ENCODE data around the gene KCTD13. TPM values are rescaled to one million over a fixed set of nuclear protein-coding genes. Genes with fewer than 3 reads are reported as not detected.
"Not testable (repeated sequence)": the region's sequence is repeated elsewhere in the genome, so short reads cannot be mapped to it uniquely, and the experiment has no call there.

The KCTD13 gene
- total RNA-seq, 1 donor from 2014 or later, result 58.8 TPM

DNA sequence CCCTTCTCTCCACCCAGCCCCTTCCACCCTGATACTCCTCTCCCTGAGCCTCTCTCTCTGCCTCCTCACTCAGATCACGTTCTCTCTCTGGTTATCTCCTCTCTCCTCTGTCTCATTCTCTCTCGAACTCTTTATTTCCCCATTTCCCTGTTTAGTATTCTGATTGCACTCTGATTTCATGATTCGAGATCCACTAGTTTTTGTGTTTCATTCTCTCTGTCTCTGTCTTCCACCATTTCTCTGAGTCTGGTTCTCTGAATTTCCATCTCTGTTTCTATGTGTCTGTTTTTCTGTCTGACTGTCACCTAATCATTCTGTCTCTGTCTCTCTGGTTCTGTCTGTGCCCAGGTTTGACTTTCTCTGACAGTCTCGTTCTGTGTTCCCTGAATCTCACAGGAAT, 28.7 kb downstream of the KCTD13 start:
- Mint-ChIP-seq H3K36me3 (ENCODE audit: low read depth) (no peaks in the 10 kb centered on the region), H3K4me3 (no peak overlapping the region), H3K27ac (no peak overlapping the region), H3K9me3 (no peaks in the 10 kb centered on the region), H3K4me1 (peaks cover 9% of the 10 kb centered on the region), H3K27me3 (peaks cover 40% of the 10 kb centered on the region)
- no peak for DNase-seq
- intact Hi-C loops (cut with micrococcal nuclease), result no loop called here

DNA sequence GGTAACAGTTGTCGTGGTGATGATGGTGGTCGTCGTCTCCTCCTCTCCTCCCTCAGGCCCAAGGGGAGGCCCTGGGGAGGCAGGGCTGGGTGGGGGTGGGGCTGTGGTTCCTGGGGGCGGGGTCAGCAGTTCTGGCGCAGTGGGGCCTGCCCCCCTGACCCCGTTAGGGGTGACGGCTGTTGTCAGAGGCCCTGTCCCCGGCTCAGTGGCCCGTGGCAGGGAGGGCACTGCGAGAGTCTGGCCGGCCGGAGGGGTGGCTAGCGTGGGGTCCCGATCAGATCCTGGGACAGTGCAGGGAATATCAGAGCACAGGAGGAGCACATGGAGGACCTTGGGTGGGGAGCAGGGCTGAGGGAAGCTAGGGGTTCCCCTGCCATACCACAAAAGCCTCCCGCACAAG, 29.2 kb downstream of the KCTD13 start:
- peaks cover 38% of the 10 kb centered on the region for H3K27me3 Mint-ChIP-seq
- no peaks in the 10 kb centered on the region for H3K9me3 Mint-ChIP-seq

DNA sequence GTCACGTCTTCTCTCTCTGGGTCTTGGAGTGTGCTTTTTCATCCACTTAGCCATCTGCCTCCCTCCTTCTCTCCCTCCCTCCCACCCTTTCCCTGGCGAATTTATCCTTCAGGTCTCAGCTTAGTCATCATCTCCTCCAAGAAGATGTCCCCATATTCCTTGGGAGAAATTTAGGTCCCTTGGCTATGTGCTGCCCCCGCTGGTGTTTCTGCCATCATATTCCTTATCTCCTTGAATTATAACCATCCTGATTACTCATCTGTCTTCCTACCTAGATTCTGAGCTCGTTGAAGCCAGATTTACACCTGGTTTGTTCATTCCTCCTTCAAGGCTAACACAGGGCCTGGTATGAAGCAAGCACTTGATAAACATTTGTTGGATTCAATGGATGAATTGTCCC, 31.7 kb downstream of the KCTD13 start:
- Mint-ChIP-seq H3K36me3 (ENCODE audit: low read depth) (no peaks in the 10 kb centered on the region), H3K4me3 (no peak overlapping the region), H3K27me3 (peaks cover 26% of the 10 kb centered on the region), H3K27ac (no peak overlapping the region), H3K4me1 (peaks cover 2% of the 10 kb centered on the region), H3K9me3 (no peaks in the 10 kb centered on the region)
- intact Hi-C loops (cut with micrococcal nuclease), result no loop called here
- no peak for DNase-seq

More for the DNA sequence above, 29.2 kb downstream of the KCTD13 start:
- Mint-ChIP-seq H3K27ac (no peak overlapping the region), H3K4me1 (peaks cover 7% of the 10 kb centered on the region), H3K36me3 (ENCODE audit: low read depth) (no peaks in the 10 kb centered on the region), H3K4me3 (no peak overlapping the region)
- intact Hi-C loops (cut with micrococcal nuclease), result no loop called here
- DNase-seq, result no peak

DNA sequence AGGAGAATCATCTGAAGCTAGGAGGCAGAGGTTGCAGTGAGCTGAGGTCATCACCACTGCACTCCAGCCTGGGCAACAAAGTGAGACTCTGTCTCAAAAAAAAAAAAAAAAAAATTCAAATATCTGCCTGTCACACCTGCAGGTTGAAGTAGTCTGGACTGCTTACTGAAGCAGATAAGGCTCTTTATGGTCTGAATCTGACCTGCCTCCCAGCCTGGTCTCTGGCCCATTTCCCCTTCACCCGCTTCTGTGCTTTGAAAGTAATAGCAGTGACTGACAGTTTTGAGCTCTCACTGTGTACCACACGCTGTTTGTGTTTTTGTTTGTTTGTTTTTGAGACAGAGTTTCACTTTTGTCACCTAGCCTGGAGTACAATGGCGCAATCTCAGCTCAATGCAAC, 32.5 kb downstream of the KCTD13 start:
- Mint-ChIP-seq H3K4me3 (no peak overlapping the region), H3K4me1 (peaks cover under 1% of the 10 kb centered on the region), H3K27ac (no peak overlapping the region), H3K36me3 (ENCODE audit: low read depth) (no peaks in the 10 kb centered on the region), H3K27me3 (peaks cover 20% of the 10 kb centered on the region), H3K9me3 (no peaks in the 10 kb centered on the region)
- DNase-seq, result no peak
- intact Hi-C loops (cut with micrococcal nuclease), result no loop called here

DNA sequence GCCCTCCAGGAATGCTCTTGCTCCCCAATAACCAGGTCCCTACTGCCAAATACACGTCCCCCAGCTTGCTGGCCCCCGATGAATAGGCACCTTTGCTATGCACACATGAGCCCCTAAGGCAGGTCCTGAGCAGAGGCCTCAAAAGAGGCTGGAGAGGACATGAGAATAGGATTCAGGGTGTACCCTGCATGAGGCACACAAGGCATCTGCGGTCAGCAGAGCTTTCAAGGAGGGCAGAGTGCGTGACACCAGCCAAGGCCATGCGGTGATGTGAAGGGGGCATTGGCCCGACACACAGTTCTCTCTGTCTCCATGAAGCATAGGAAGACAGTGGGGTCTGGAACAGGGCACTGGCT, 33.6 kb downstream of the KCTD13 start:
- Mint-ChIP-seq H3K27me3 (peaks cover 9% of the 10 kb centered on the region), H3K4me3 (no peak overlapping the region), H3K9me3 (no peaks in the 10 kb centered on the region), H3K36me3 (ENCODE audit: low read depth) (no peaks in the 10 kb centered on the region), H3K27ac (no peak overlapping the region), H3K4me1 (no peaks in the 10 kb centered on the region)
- no peak for DNase-seq
- intact Hi-C loops (cut with micrococcal nuclease), result no loop called here

DNA sequence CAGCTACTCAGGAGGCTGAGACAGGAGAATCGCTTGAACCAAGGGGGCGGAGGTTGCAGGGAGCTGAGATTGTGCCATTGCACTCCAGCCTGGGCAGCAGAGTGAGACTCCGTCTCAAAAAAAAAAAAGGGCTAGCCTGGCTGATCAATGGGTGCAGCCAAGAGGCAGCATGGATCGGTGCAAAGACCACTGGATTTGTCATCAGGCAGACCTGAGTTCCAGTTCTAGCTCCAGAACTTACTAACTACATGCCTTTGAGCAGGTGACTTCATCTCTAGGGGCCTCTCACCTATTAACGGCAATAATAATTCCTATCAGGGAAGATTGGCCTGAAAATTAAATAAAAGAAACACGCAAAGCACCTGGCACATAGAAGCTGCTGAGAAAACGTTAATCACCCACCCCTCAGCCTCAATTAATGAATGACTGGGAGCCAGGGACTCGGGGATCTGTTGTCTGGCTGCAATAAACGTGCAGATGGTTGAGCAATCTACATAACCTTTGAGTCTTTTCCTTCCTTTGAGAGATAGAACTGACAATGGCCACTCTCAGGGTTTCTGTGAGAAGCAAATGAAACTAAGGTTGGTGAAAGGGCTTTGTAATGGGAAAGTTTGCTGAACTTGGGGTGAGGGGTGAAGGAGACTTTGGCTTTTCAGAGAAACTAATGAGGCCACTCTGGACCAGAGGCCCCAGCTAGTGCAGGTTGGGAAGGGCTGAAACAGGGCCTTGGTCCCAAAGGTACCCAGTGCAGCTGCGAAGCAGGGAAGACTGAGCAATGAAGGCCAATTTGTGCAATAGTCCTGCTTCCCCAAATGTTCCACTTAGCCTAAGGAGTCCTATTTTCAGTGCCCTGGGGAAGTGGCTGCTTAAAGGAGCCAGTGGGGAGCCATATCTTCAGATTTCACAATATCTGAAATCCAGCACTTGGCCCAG, 34.2 kb downstream of the KCTD13 start:
- Mint-ChIP-seq H3K4me3 (no peak overlapping the region), H3K27me3 (peaks cover 5% of the 10 kb centered on the region), H3K27ac (no peak overlapping the region), H3K9me3 (no peaks in the 10 kb centered on the region), H3K4me1 (no peaks in the 10 kb centered on the region), H3K36me3 (ENCODE audit: low read depth) (no peaks in the 10 kb centered on the region)
- intact Hi-C loops (cut with micrococcal nuclease), result no loop called here
- no peak for DNase-seq

DNA sequence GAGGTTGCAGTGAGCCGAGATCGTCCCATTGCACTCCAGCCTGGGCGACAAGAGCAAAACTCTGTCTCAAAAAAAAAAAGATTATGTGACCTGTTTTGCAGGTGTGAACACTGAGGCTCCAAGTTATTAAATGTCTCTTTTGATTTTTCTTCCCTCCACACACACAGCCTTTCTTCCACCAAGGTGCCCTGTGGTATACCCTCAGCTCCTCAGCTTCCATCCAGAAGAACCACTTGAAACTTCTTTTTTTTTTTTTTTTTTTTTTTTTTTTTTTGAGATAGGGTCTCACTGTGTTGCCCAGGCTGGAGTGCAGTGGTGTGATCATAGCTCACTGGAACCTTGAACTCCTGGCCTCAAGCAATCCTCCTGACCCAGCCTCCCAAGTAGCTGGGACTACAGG, 36.7 kb downstream of the KCTD13 start:
- DNase-seq; H3K4me3 Mint-ChIP-seq; H3K4me1 Mint-ChIP-seq; H3K27me3 Mint-ChIP-seq; H3K36me3 Mint-ChIP-seq (ENCODE audit: low read depth); H3K27ac Mint-ChIP-seq; H3K9me3 Mint-ChIP-seq; intact Hi-C loops (cut with micrococcal nuclease): not testable (repeated sequence)

DNA sequence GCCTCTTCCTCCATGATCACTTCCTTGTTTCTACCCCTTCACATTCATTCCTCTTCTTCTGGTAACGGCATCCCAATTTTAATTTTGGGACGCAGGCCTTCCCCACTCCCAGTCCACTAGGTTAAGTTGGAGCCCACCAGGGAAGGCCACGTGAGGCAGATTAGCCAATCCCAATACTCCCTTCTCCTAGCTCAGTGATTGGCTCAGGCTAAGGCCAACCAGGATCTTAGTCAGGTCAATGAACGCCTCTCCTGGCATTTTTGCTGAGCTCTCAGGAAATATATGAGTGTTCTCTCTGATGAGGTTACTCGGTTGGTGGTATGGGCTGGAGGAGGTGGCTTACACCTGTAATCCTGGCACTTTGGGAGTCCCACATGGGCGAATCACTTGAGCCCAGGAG, 42.0 kb downstream of the KCTD13 start:
- intact Hi-C loops (cut with micrococcal nuclease), result no loop called here
- H3K27me3 Mint-ChIP-seq, result peaks cover 9% of the 10 kb centered on the region
- H3K9me3 Mint-ChIP-seq, result no peaks in the 10 kb centered on the region
- no peak overlapping the region for H3K4me3 Mint-ChIP-seq
- no peak overlapping the region for H3K27ac Mint-ChIP-seq
- H3K4me1 Mint-ChIP-seq, result no peaks in the 10 kb centered on the region
- no peak for DNase-seq
- H3K36me3 Mint-ChIP-seq (ENCODE audit: low read depth), result no peaks in the 10 kb centered on the region

DNA sequence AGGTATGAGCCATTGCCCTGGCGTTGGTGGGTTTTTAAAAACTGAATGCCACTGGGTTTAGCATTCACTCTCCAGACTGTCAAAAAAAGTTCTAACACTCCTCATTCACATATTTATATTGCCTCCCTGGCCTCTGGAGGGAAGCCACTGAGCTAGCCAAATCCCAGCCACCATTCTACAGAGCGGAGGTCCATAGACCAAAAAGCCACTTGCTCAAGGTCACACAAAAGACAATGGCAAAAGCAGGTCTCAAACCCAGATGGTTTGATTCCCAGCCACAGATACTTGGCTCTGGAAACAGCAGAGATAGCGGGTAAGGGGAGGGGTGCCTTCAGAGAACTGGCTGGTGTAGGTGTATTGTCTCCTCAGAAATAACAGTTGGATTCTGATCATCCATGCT, 45.0 kb downstream of the KCTD13 start:
- no peak for DNase-seq
- peaks cover 13% of the 10 kb centered on the region for H3K4me1 Mint-ChIP-seq
- H3K4me3 Mint-ChIP-seq, result no peak overlapping the region
- no peaks in the 10 kb centered on the region for H3K9me3 Mint-ChIP-seq
- no peak overlapping the region for H3K27ac Mint-ChIP-seq
- no peaks in the 10 kb centered on the region for H3K36me3 Mint-ChIP-seq (ENCODE audit: low read depth)
- H3K27me3 Mint-ChIP-seq, result peaks cover 21% of the 10 kb centered on the region
- intact Hi-C loops (cut with micrococcal nuclease), result no loop called here

DNA sequence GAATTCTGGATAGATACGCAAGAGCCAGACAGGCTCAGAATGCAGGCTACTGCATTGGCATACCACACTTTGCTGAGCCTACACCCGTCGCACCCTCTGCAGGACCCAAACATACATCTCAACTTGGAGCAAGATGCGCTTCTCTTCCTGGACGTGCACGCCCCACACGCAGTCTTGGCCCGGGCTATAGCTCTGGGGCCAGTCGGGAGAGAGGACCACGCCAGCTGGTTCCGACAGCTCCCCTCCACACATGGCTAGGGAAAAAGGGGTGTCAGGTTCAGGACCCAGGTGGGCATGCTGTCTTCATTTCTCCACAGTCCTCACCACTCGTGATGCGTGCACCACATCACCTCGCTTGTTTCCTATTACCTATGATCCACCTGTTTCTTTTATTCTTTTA, 47.9 kb downstream of the KCTD13 start:
- intact Hi-C loops (cut with micrococcal nuclease), result no loop called here
- Mint-ChIP-seq H3K36me3 (ENCODE audit: low read depth) (no peaks in the 10 kb centered on the region), H3K4me1 (peaks cover 13% of the 10 kb centered on the region), H3K27me3 (peaks cover 26% of the 10 kb centered on the region), H3K9me3 (no peaks in the 10 kb centered on the region), H3K27ac (no peak overlapping the region), H3K4me3 (no peak overlapping the region)
- no peak for DNase-seq

DNA sequence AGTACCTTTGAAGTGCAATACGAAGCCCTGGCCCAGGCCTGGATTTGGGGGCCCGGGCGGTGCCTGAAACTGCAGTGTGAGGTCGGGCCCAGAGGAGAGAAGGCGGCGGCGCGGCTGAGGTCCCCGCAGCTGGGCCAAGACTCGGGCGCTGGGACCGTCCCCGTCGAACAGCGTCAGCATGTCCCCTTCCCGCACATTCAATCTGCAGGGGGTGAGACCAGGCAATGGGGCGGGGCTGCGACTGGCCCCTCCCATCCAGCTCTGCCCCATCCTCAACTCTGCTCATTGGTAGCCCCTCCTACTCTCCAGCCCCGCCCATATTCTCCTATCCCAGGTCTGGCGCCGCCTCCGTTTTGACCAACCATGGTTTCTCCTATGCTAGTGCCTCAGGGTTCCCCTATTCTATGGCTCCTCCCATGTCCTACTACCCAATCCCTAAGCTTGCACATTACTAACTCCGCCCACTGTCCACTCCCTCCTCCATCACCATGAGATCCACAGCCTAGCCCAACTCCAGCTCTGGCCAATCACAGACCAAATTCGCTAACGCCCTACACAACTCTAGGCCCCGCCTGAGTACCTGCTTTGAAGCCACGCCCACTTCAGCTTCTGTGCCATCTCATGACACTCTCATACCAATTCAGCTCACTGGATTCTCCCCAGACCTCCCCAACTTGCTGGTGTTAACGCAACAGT, 48.6 kb downstream of the KCTD13 start:
- no peaks in the 10 kb centered on the region for H3K36me3 Mint-ChIP-seq (ENCODE audit: low read depth)
- DNase-seq, result peak; percentile 86
- peak overlapping the region; percentile 76 for H3K4me3 Mint-ChIP-seq
- H3K27me3 Mint-ChIP-seq, result peaks cover 24% of the 10 kb centered on the region
- no peak overlapping the region for H3K27ac Mint-ChIP-seq
- H3K4me1 Mint-ChIP-seq, result peaks cover 13% of the 10 kb centered on the region
- intact Hi-C loops (cut with micrococcal nuclease), result no loop called here
- no peaks in the 10 kb centered on the region for H3K9me3 Mint-ChIP-seq

DNA sequence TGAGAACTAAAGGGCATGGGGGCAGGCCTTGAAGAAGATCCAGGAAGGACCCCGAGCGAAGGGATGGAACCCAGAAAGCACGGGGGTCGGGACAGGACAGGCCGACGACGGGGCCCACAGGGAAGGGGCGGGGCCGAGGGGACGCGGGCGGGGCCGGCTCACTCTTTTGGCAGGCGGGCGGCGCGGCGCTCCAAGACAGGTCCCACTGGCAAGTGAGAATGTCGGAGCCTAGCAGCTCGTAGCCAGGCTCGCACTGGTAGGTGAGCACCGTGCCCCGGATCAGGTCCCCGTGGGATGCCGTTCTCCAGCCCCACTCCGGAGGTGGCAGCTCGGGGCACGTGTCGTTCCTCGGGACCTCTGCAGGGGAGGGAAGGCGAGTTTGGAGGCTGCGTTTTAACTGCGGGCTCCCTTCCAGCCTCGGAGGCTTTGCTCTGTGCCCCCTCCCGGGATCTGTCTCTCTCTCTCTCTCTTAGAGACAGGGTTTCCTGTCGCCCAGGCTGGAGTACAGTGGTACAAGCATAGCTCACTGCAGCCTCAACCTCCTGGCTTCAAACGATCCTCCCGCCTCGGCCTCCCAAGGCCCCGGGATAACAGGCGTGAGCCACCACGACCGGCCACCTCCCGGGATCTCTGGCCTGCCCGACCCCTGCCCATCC, 49.3 kb downstream of the KCTD13 start:
- no peaks in the 10 kb centered on the region for H3K36me3 Mint-ChIP-seq (ENCODE audit: low read depth)
- no peak overlapping the region for H3K27ac Mint-ChIP-seq
- H3K27me3 Mint-ChIP-seq, result peaks cover 24% of the 10 kb centered on the region
- no peaks in the 10 kb centered on the region for H3K9me3 Mint-ChIP-seq
- intact Hi-C loops (cut with micrococcal nuclease), result no loop called here
- H3K4me1 Mint-ChIP-seq, result peaks cover 13% of the 10 kb centered on the region
- H3K4me3 Mint-ChIP-seq, result peak overlapping the region; percentile 76
- DNase-seq, result peak; percentile 80

DNA sequence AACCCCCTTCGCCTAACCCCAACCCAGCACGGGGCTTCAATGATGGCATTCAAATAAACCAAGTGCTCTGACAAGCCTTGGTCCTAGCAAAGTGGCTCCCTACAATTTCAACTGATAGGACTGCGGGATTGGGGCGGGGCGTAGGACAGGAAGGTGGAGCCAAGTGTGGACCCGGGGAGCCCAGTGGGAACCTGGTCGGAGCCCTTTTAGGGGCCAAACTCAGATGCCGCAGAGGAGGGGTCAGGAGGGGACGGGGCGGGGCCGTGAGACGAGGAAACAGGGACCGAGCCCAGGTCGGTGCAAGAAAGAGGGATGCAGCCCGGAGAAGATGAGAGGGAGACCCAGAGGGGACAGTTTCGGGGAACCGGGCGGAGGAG, 49.8 kb downstream of the KCTD13 start:
- intact Hi-C loops (cut with micrococcal nuclease), result no loop called here
- Mint-ChIP-seq H3K9me3 (no peaks in the 10 kb centered on the region), H3K36me3 (ENCODE audit: low read depth) (no peaks in the 10 kb centered on the region), H3K4me1 (peaks cover 13% of the 10 kb centered on the region), H3K27ac (no peak overlapping the region), H3K4me3 (peak overlapping the region; percentile 76), H3K27me3 (peaks cover 23% of the 10 kb centered on the region)
- DNase-seq, result peak; percentile 67

DNA sequence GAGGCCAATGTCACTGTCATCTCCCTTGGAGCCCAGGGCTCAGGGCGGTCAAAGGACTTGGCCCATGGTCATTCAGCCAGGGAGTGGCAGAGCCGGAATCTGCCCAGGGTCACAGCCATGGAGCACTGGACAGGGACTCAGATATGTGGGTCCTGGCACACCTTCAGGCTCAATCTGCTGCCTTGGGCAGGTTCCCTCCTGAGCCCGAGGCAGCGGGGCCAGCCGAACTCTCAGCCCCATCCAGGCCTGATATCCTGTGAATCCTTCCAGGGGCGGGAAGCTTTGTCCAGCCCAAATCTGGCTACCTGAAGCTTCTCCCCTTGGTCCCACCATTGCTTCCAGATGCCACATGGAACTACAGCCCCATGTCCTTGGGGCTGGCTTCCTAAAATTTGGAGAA, 50.8 kb downstream of the KCTD13 start:
- Mint-ChIP-seq H3K27me3 (peaks cover 21% of the 10 kb centered on the region), H3K4me1 (peaks cover 13% of the 10 kb centered on the region), H3K27ac (no peak overlapping the region), H3K4me3 (no peak overlapping the region), H3K36me3 (ENCODE audit: low read depth) (no peaks in the 10 kb centered on the region), H3K9me3 (no peaks in the 10 kb centered on the region)
- no peak for DNase-seq
- intact Hi-C loops (cut with micrococcal nuclease), result no loop called here
